Gastrocnemius medialis (tissue), 4 donors: ENCODE measurements around the gene ZBTB7C. TPM values are rescaled to one million over a fixed set of nuclear protein-coding genes. Genes with fewer than 3 reads are reported as not detected.

Experiments used
- ATAC-seq, 2 donors: fragments of 150-250 bp; one replicate each; pipeline ENCODE4 v1.9.1; 2016
- DNase-seq, 2 donors: peaks; one replicate each; pipeline ENCODE4 v3.0.0-alpha.2; 2019
- H3K27ac ChIP-seq, 4 donors: fragments of 200-600 bp; sonication (generic); 1 replicate in 1 of 4; 2 replicates in 3 of 4; pipeline ENCODE4 v1.5.1; 2016 to 2018; ENCODE audit warnings: mild to moderate bottlenecking in 2 of 4, moderate library complexity in 1 of 4
- H3K27me3 ChIP-seq, 3 donors: fragments of 200-600 bp; sonication (generic) in 2 of 3; 1 replicate in 1 of 3; 2 replicates in 2 of 3; pipeline versions ENCODE4 v1.5.1 to v1.6.0; 2016 to 2019; ENCODE audit warnings: mild to moderate bottlenecking in 1 of 3, moderate library complexity in 1 of 3
- H3K36me3 ChIP-seq, 2 donors: fragments of 200-600 bp; sonication (generic) in 1 of 2; one replicate each; pipeline ENCODE4 v1.5.1; 2017 to 2018
- H3K4me1 ChIP-seq, 2 donors: fragments of 200-600 bp; sonication (generic) in 1 of 2; one replicate each; pipeline ENCODE4 v1.5.1; 2016 to 2017; ENCODE audit warnings: mild to moderate bottlenecking in 2 of 2
- H3K4me3 ChIP-seq, 4 donors: fragments of 200-600 bp; sonication (generic) in 3 of 4; 1 replicate in 1 of 4; 2 replicates in 3 of 4; pipeline ENCODE4 v1.5.1; 2016 to 2019; ENCODE audit warnings: mild to moderate bottlenecking in 2 of 4
- H3K9me3 ChIP-seq, 3 donors: fragments of 200-600 bp; sonication (generic) in 2 of 3; 1 replicate in 1 of 3; 2 replicates in 2 of 3; pipeline ENCODE4 v1.5.1; 2016 to 2019
- POLR2A ChIP-seq, 2 donors: fragments of 450-650 bp; IDR thresholded peaks; one replicate each; pipeline ENCODE4 v1.6.1; 2017; ENCODE audit warnings: antibody characterized with exemption in 2 of 2, mild to moderate bottlenecking in 2 of 2, moderate library complexity in 2 of 2
- in situ Hi-C, 4 donors: fragments of 200-750 bp; cut with MboI; loops; one replicate each; pipeline versions ENCODE4 v1.15.0 to v1.8.0; 2017; ENCODE audit warnings: low sequenced_read_pairs in 4 of 4
- intact Hi-C: fragments of 100-400 bp; cut with DNase I; formaldehyde crosslinking; loops from one replicate; pipeline ENCODE4 v1.15.1; 2023; ENCODE audit warnings: low total_unique reads
- total RNA-seq, 4 donors: library from RNA; depleted of rRNA; stranded (reverse); fragments of >200 nt; gene quantifications; one replicate each; pipeline versions ENCODE4 v1.1.0 to v1.2.3, GENCODE V29; 2016
- TF ChIP-seq, protein P1 (sequence below), 5 experiments: fragments of 450-650 bp in 3 of 5; fragments of 200-600 bp in 2 of 5; sonication (generic) in 2 of 5; IDR thresholded peaks in 4 of 5; conservative IDR thresholded peaks in 1 of 5; 1 replicate in 4 of 5; 2 replicates in 1 of 5; pipeline ENCODE4 v1.5.1; 2016 to 2019; ENCODE audit warnings: antibody characterized with exemption in 5 of 5, mild to moderate bottlenecking in 3 of 5, moderate library complexity in 3 of 5

Gene ZBTB7C
- total RNA-seq, 4 donors from 2014 or later: 0.53 to 12.3 (median 1.1) TPM

GRCh38 chr18:48164116-48164515 is 245.1 kb downstream of the ZBTB7C start:
- no peaks in the 10 kb centered on the region for H3K27me3 ChIP-seq
- intact Hi-C loops: loop anchor here (5.0 kb wide), 2 partner anchors 243 to 378 kb away; partner anchors contain the start of gene ZBTB7C
- H3K36me3 ChIP-seq: no peaks in the 10 kb centered on the region
- TF ChIP-seq, protein P1, sequence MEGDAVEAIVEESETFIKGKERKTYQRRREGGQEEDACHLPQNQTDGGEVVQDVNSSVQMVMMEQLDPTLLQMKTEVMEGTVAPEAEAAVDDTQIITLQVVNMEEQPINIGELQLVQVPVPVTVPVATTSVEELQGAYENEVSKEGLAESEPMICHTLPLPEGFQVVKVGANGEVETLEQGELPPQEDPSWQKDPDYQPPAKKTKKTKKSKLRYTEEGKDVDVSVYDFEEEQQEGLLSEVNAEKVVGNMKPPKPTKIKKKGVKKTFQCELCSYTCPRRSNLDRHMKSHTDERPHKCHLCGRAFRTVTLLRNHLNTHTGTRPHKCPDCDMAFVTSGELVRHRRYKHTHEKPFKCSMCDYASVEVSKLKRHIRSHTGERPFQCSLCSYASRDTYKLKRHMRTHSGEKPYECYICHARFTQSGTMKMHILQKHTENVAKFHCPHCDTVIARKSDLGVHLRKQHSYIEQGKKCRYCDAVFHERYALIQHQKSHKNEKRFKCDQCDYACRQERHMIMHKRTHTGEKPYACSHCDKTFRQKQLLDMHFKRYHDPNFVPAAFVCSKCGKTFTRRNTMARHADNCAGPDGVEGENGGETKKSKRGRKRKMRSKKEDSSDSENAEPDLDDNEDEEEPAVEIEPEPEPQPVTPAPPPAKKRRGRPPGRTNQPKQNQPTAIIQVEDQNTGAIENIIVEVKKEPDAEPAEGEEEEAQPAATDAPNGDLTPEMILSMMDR (IDR thresholded peaks at IDR 0.05 in 4 of 5, conservative IDR thresholded peaks at IDR 0.05 in 1 of 5): no peak
- no peak for TF ChIP-seq POLR2A (IDR thresholded peaks at IDR 0.05)
- H3K9me3 ChIP-seq: no peaks in the 10 kb centered on the region
- no peak overlapping the region for H3K4me3 ChIP-seq
- no peak overlapping the region for H3K27ac ChIP-seq
- peaks cover 0 to 4% of the 10 kb centered on the region in 2 donors for H3K4me1 ChIP-seq
- no peak for ATAC-seq
- no peak for DNase-seq
- in situ Hi-C loops: loop anchor here in 1 of 4 donors (25.0 kb wide), 1 partner anchor 248 kb away; the partner anchor contains the start of gene ZBTB7C

DNA sequence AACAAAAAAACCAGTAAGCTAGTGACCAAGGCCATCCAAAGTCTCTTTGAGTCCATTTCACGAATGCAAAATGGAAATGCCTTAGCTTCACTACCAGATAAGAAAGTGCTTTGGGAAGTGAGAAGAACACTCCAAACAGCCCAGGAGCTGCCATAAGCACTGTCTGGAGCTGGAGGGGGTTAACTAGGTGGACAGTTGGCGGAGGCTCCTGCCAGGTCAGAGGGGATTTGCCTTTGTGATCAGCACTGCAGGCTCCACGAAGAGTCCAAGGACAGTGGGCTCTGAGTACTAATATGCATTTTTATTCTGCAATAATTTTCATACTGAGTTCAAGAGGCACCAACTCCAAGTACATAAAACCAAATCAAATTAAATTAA is 245.5 kb downstream of the ZBTB7C start:
- Histone ChIP-seq H3K4me3 (no peak overlapping the region), H3K27me3 (no peaks in the 10 kb centered on the region), H3K36me3 (no peaks in the 10 kb centered on the region), H3K4me1 (peaks cover 0 to 4% of the 10 kb centered on the region in 2 donors), H3K27ac (no peak overlapping the region), H3K9me3 (no peaks in the 10 kb centered on the region)
- TF ChIP-seq, protein P1 (IDR thresholded peaks at IDR 0.05 in 4 of 5, conservative IDR thresholded peaks at IDR 0.05 in 1 of 5): no peak
- TF ChIP-seq POLR2A (IDR thresholded peaks at IDR 0.05): no peak
- in situ Hi-C loops: loop anchor here in 1 of 4 donors (25.0 kb wide), 1 partner anchor 249 kb away; the partner anchor contains the start of gene ZBTB7C
- DNase-seq (no peak), ATAC-seq (no peak)
- intact Hi-C loops: loop anchor here (5.0 kb wide), 2 partner anchors 244 to 379 kb away; partner anchors contain the start of gene ZBTB7C

DNA sequence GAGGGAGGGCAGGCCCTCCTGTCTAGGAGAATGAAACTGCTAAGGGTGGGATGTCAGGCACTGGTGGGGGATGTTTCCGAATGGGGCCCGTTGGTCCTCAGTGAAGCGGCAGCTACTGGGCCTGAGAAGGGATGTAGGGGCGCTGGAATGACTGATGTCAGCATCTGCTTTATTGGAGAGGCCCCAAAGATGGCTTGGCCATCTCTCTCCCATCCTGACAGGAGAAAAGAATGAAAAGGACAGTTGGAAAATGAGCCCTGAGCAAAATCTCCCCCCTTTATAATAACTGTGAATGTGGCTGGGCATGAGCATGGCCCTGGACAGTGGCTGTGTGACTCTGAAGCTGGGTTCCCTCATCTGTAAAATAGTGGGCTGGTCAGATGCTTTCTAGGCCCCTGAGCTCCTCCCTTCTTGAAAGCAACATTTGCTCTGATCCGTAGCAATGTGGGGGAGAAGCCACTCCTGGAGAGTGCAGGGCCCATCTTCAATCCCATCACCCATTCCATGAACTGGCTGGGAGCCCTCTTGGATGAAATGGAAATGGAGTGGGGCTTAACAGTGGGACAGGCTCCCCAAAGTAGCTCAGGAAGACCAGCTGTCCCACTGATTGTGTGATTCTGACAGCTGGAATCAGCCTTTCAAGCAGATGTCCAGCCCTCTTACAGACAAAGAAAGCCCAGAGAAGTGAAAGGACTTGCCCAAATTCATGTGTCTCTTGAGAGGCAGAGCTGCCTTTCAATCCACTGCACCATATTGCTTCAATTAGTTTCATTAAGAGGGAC is 246.0 kb downstream of the ZBTB7C start:
- H3K4me1 ChIP-seq: peaks cover 0 to 4% of the 10 kb centered on the region in 2 donors
- DNase-seq (no peak), ATAC-seq (no peak)
- H3K27ac ChIP-seq: no peak overlapping the region
- H3K4me3 ChIP-seq: no peak overlapping the region
- H3K9me3 ChIP-seq: no peaks in the 10 kb centered on the region
- H3K27me3 ChIP-seq: no peaks in the 10 kb centered on the region
- in situ Hi-C loops (loop anchor here in 1 of 4 donors (25.0 kb wide), 1 partner anchor 249 kb away; the partner anchor contains the start of gene ZBTB7C), intact Hi-C loops (loop anchor here (5.0 kb wide), 2 partner anchors 244 to 379 kb away; partner anchors contain the start of gene ZBTB7C)
- H3K36me3 ChIP-seq: no peaks in the 10 kb centered on the region
- TF ChIP-seq POLR2A (IDR thresholded peaks at IDR 0.05): no peak
- TF ChIP-seq, protein P1 (IDR thresholded peaks at IDR 0.05 in 4 of 5, conservative IDR thresholded peaks at IDR 0.05 in 1 of 5): no peak

GRCh38 chr18:48161911-48162698 is 247.1 kb downstream of the ZBTB7C start:
- H3K36me3 ChIP-seq: no peaks in the 10 kb centered on the region
- no peaks in the 10 kb centered on the region for H3K9me3 ChIP-seq
- intact Hi-C loops (loop anchor here (5.0 kb wide), 2 partner anchors 245 to 380 kb away; partner anchors contain the start of gene ZBTB7C), in situ Hi-C loops (loop anchor here in 1 of 4 donors (25.0 kb wide), 1 partner anchor 250 kb away; the partner anchor contains the start of gene ZBTB7C)
- peaks cover 0 to 4% of the 10 kb centered on the region in 2 donors for H3K4me1 ChIP-seq
- TF ChIP-seq, protein P1 (IDR thresholded peaks at IDR 0.05 in 4 of 5, conservative IDR thresholded peaks at IDR 0.05 in 1 of 5): no peak
- no peak for TF ChIP-seq POLR2A (IDR thresholded peaks at IDR 0.05)
- H3K27me3 ChIP-seq: no peaks in the 10 kb centered on the region
- H3K27ac ChIP-seq: peak overlapping the region; percentile 47 to 80 (median 65)
- DNase-seq: no peak
- H3K4me3 ChIP-seq: peak overlapping the region; percentile 50 to 83 (median 67)
- peak; percentile 53 to 66 for ATAC-seq
